Ovary (tissue), 3 donors: ENCODE measurements around the gene LRRC56.

Experiments used
- EP300 ChIP-seq: sonication (generic); formaldehyde crosslinking; IDR thresholded peaks from one replicate; pipeline ENCODE4 v1.6.1; 2017; ENCODE audit warnings: antibody characterized with exemption
- POLR2A ChIP-seq: fragments of 450-650 bp; IDR thresholded peaks from one replicate; pipeline ENCODE4 v1.6.1; 2017; ENCODE audit warnings: antibody characterized with exemption, mild to moderate bottlenecking, moderate library complexity
- TF ChIP-seq, protein P1 (sequence below), 3 donors: fragments of 450-650 bp in 2 of 3; fragments of 200-600 bp in 1 of 3; IDR thresholded peaks; one replicate each; pipeline versions ENCODE4 v1.5.1 to v1.8.0; 2016 to 2022; ENCODE audit warnings: antibody characterized with exemption in 3 of 3, mild to moderate bottlenecking in 1 of 3
- donor health status: DM: no; HTN: no; CAD: no.

GRCh38 chr11:560305-561147, 23.2 kb downstream of the LRRC56 start, which contains the start of the genes LMNTD2 and RASSF7:
- TF ChIP-seq, protein P1, sequence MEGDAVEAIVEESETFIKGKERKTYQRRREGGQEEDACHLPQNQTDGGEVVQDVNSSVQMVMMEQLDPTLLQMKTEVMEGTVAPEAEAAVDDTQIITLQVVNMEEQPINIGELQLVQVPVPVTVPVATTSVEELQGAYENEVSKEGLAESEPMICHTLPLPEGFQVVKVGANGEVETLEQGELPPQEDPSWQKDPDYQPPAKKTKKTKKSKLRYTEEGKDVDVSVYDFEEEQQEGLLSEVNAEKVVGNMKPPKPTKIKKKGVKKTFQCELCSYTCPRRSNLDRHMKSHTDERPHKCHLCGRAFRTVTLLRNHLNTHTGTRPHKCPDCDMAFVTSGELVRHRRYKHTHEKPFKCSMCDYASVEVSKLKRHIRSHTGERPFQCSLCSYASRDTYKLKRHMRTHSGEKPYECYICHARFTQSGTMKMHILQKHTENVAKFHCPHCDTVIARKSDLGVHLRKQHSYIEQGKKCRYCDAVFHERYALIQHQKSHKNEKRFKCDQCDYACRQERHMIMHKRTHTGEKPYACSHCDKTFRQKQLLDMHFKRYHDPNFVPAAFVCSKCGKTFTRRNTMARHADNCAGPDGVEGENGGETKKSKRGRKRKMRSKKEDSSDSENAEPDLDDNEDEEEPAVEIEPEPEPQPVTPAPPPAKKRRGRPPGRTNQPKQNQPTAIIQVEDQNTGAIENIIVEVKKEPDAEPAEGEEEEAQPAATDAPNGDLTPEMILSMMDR (IDR thresholded peaks at IDR 0.05) = no peak
- TF ChIP-seq POLR2A (no peak), EP300 (no peak)
